ENCODE results near the gene SPATA3. TPM values are rescaled to one million over a fixed set of nuclear protein-coding genes. Genes with fewer than 3 reads are reported as not detected.

SPATA3 gene
- total and polyA plus RNA-seq, 2 of the 13 experiments (the other 11 are each of a cell fraction or from before 2014, with no cell fraction given), result not detected

- TF ChIP-seq ZNF598 (CRISPR knock-in tag; IDR thresholded peaks at IDR 0.05; ENCODE audit: borderline replicate concordance) (peak; percentile 69; the same call in 1 of the 2 replicates), PPARG (CRISPR knock-in tag; conservative IDR thresholded peaks at IDR 0.05) (no peak), NCOA5 (CRISPR knock-in tag; IDR thresholded peaks at IDR 0.05) (no peak), FOXC1 (CRISPR knock-in tag; IDR thresholded peaks at IDR 0.05; ENCODE audit: borderline replicate concordance) (0 out of 2 replicates have a peak, but pooled peaks have one; percentile 24), LCORL (IDR thresholded peaks at IDR 0.05) (no peak), LCORL (CRISPR knock-in tag; IDR thresholded peaks at IDR 0.05) (no peak; the same call in 1 of the 2 replicates), CENPBD1 (CRISPR knock-in tag; IDR thresholded peaks at IDR 0.05; ENCODE audit: borderline replicate concordance, low read depth) (no peak), KMT2B (CRISPR knock-in tag; IDR thresholded peaks at IDR 0.05) (0 out of 2 replicates have a peak, but pooled peaks have one; percentile 15), ZNF704 (CRISPR knock-in tag; IDR thresholded peaks at IDR 0.05; ENCODE audit: borderline replicate concordance) (0 out of 2 replicates have a peak, but pooled peaks have one; percentile 27), ZNF543 (CRISPR knock-in tag; IDR thresholded peaks at IDR 0.05) (0 out of 2 replicates have a peak, but pooled peaks have one; percentile 5), MXD3 (CRISPR knock-in tag; IDR thresholded peaks at IDR 0.05) (0 out of 2 replicates have a peak, but pooled peaks have one; percentile 3), BORCS8-MEF2B (CRISPR knock-in tag; IDR thresholded peaks at IDR 0.05) (peak; percentile 71), ZSCAN30 (CRISPR knock-in tag; IDR thresholded peaks at IDR 0.05) (0 out of 2 replicates have a peak, but pooled peaks have one; percentile 30), TARDBP (CRISPR knock-in tag; IDR thresholded peaks at IDR 0.05) (peak; percentile 40; the same call in 1 of the 2 replicates)
Observed at GRCh38 chr2:231038483-231039293, 42.8 kb downstream of the SPATA3 start (continued).
